Spleen (tissue), 11 donors: ENCODE results near the gene FAM83C. TPM values are rescaled to one million over a fixed set of nuclear protein-coding genes. Genes with fewer than 3 reads are reported as not detected.
"Not testable (repeated sequence)": the region's sequence is repeated elsewhere in the genome, so short reads cannot be mapped to it uniquely, and the experiment has no call there.

ENCODE experiments used
- DNase-seq: peaks from one replicate; pipeline ENCODE4 v3.0.0-alpha.2; 2020
- H3K27ac ChIP-seq, 8 donors: fragments of 200-600 bp; sonication (generic) in 7 of 8; 1 replicate in 4 of 8; 2 replicates in 4 of 8; pipeline versions ENCODE4 v1.5.0 to v1.8.0; 2016 to 2021; ENCODE audit warnings: inconsistent platforms in 4 of 8, mild to moderate bottlenecking in 4 of 8, moderate library complexity in 1 of 8
- H3K27me3 ChIP-seq, 7 donors: fragments of 200-600 bp; sonication (generic) in 6 of 7; replicated peaks in 1 of 7; 1 replicate in 4 of 7; 2 replicates in 3 of 7; pipeline versions ENCODE4 v1.5.0 to v1.8.0; 2016 to 2021; ENCODE audit warnings: inconsistent platforms in 3 of 7, mild to moderate bottlenecking in 1 of 7
- H3K36me3 ChIP-seq, 6 donors: fragments of 200-600 bp; sonication (generic) in 5 of 6; 1 replicate in 4 of 6; 2 replicates in 2 of 6; pipeline versions ENCODE4 v1.5.0 to v1.8.0; 2016 to 2021; ENCODE audit warnings: inconsistent platforms in 2 of 6
- H3K4me1 ChIP-seq, 6 donors: fragments of 200-600 bp; sonication (generic) in 5 of 6; 1 replicate in 3 of 6; 2 replicates in 3 of 6; pipeline versions ENCODE4 v1.5.0 to v1.8.0; 2016 to 2021; ENCODE audit warnings: inconsistent platforms in 3 of 6
- H3K4me3 ChIP-seq, 8 donors: fragments of 200-600 bp; sonication (generic) in 7 of 8; 1 replicate in 4 of 8; 2 replicates in 4 of 8; pipeline versions ENCODE4 v1.5.0 to v1.8.0; 2016 to 2021; ENCODE audit warnings: inconsistent platforms in 4 of 8, mild to moderate bottlenecking in 4 of 8, moderate library complexity in 2 of 8
- H3K9me3 ChIP-seq, 8 donors: fragments of 200-600 bp; sonication (generic) in 7 of 8; 1 replicate in 4 of 8; 2 replicates in 4 of 8; pipeline versions ENCODE4 v1.5.0 to v1.8.0; 2016 to 2021; ENCODE audit warnings: inconsistent platforms in 4 of 8
- CTCF ChIP-seq, 11 experiments: fragments of 200-600 bp in 7 of 11; fragments of 450-650 bp in 4 of 11; sonication (generic) in 4 of 11; IDR thresholded peaks in 8 of 11; conservative IDR thresholded peaks in 3 of 11; 1 replicate in 7 of 11; 2 replicates in 4 of 11; pipeline versions ENCODE4 v1.4.0 to v1.8.0; 2016 to 2021; ENCODE audit warnings: antibody characterized with exemption in 11 of 11, inconsistent platforms in 4 of 11, mild to moderate bottlenecking in 1 of 11
- POLR2A ChIP-seq, 3 donors: fragments of 450-650 bp; IDR thresholded peaks; one replicate each; pipeline ENCODE4 v1.5.1; 2017; ENCODE audit warnings: antibody characterized with exemption in 3 of 3, mild to moderate bottlenecking in 1 of 3
- POLR2AphosphoS5 ChIP-seq, 3 donors: sonication (generic); formaldehyde crosslinking; IDR thresholded peaks; one replicate each; pipeline ENCODE4 v1.5.1; 2017; ENCODE audit warnings: antibody characterized with exemption in 3 of 3
- WGBS, 5 donors: extraction: QIAGEN DNeasy Blood & Tissue Kit in 3 of 5; methylation state at CpG; one replicate each; pipeline versions ENCODE4 v1.1.5 to v1.1.7; 2013 to 2018; 5-methylcytosine and 5-hydroxymethylcytosine counted together
- intact Hi-C: fragments of 100-400 bp; cut with DNase I; formaldehyde crosslinking; loops from one replicate; pipeline ENCODE4 v1.15.0; 2023; ENCODE audit warnings: low total_unique reads
- polyA plus RNA-seq, 3 donors: library from polyadenylated mRNA; stranded (reverse); fragments of 200-250 nt; gene quantifications; one replicate each; pipeline ENCODE4 v1.2.1, GENCODE V29; 2013
- total RNA-seq, 7 donors: library from RNA; depleted of rRNA in 3 of 7; stranded (reverse); fragments of >200 nt in 3 of 7; fragmentation: NEBNext Ultra II Directional in 4 of 7; extraction: Animal tissue kit (Norgen Biotek cat#: 25700) in 4 of 7; gene quantifications; one replicate each; pipeline versions ENCODE4 v1.1.0 to v1.2.1, GENCODE V29; 2016 to 2021
- donor health status: healthy with polysubstance abuse.
- donor health status: DM: no; HTN: no; CAD: no; lungs with moderate emphysema.
- donor health status: DM: no; HTN: no; CAD: no.
- donor health status: Bipolar disorder and iron deficiency.
- donor health status: healthy.
- donor health status: DM: no; HTN: no; CAD: no.
- donor health status: DM: yes; HTN: yes; CAD: no.

FAM83C gene
- total and polyA plus RNA-seq, 10 donors = not detected

GRCh38 chr20:35317416-35318210, 25.4 kb upstream of the FAM83C start:
- H3K4me1 ChIP-seq = no peaks in the 10 kb centered on the region
- no peak for DNase-seq
- peaks cover 0 to 42% (median 3%) of the 10 kb centered on the region in 6 donors for H3K36me3 ChIP-seq
- H3K27ac ChIP-seq = no peak overlapping the region
- TF ChIP-seq POLR2A (IDR thresholded peaks at IDR 0.05) (no peak), POLR2AphosphoS5 (IDR thresholded peaks at IDR 0.05) (no peak)
- no peaks in the 10 kb centered on the region for H3K27me3 ChIP-seq
- H3K9me3 ChIP-seq = no peaks in the 10 kb centered on the region
- 86 to 98% (median 89%) methylated on average over 5 of the region's 5 CpGs for WGBS, 5 donors
- H3K4me3 ChIP-seq = no peak overlapping the region
- intact Hi-C loops = no loop called here

GRCh38 chr20:35316086-35316485, 23.9 kb upstream of the FAM83C start:
- H3K9me3 ChIP-seq = no peaks in the 10 kb centered on the region
- no peak for TF ChIP-seq CTCF (IDR thresholded peaks at IDR 0.05 in 8 of 11, conservative IDR thresholded peaks at IDR 0.05 in 3 of 11)
- no peak for TF ChIP-seq POLR2A (IDR thresholded peaks at IDR 0.05)
- no peak for TF ChIP-seq POLR2AphosphoS5 (IDR thresholded peaks at IDR 0.05)
- H3K36me3 ChIP-seq = peaks cover 0 to 44% (median 5%) of the 10 kb centered on the region in 6 donors
- no peaks in the 10 kb centered on the region for H3K4me1 ChIP-seq
- H3K4me3 ChIP-seq = no peak overlapping the region
- no peak overlapping the region for H3K27ac ChIP-seq
- 90 to 97% (median 93%) methylated on average over 2 of the region's 2 CpGs for WGBS, 5 donors
- intact Hi-C loops = no loop called here
- DNase-seq = no peak
- no peaks in the 10 kb centered on the region for H3K27me3 ChIP-seq

GRCh38 chr20:35315632-35316020, 23.4 kb upstream of the FAM83C start:
- H3K27ac ChIP-seq, H3K9me3 ChIP-seq, intact Hi-C loops, DNase-seq, H3K4me3 ChIP-seq, H3K27me3 ChIP-seq, H3K4me1 ChIP-seq: not testable (repeated sequence)
- H3K36me3 ChIP-seq = peaks cover 0 to 43% (median 5%) of the 10 kb centered on the region in 6 donors
- WGBS, 5 donors = 87 to 96% (median 94%) methylated on average over 7 of the region's 7 CpGs

- WGBS, 5 donors = 64 to 70% (median 64%) methylated on average over 3 of the region's 3 CpGs
- no peak for TF ChIP-seq POLR2AphosphoS5 (IDR thresholded peaks at IDR 0.05)
- no peak for TF ChIP-seq CTCF (IDR thresholded peaks at IDR 0.05 in 8 of 11, conservative IDR thresholded peaks at IDR 0.05 in 3 of 11)
- TF ChIP-seq POLR2A (IDR thresholded peaks at IDR 0.05) = no peak
- no peak for DNase-seq
These were observed 22.8 kb upstream of the FAM83C start for GRCh38 chr20:35314816-35315631.

GRCh38 chr20:35312318-35312717, 20.1 kb upstream of the FAM83C start:
- no peak for DNase-seq
- TF ChIP-seq POLR2AphosphoS5 (IDR thresholded peaks at IDR 0.05) = no peak
- no peak for TF ChIP-seq POLR2A (IDR thresholded peaks at IDR 0.05)
- no peak for TF ChIP-seq CTCF (IDR thresholded peaks at IDR 0.05 in 8 of 11, conservative IDR thresholded peaks at IDR 0.05 in 3 of 11)
- Histone ChIP-seq H3K4me3 (no peak overlapping the region), H3K9me3 (no peaks in the 10 kb centered on the region), H3K36me3 (peaks cover 0 to 69% (median 6%) of the 10 kb centered on the region in 6 donors), H3K27me3 (no peaks in the 10 kb centered on the region), H3K4me1 (peaks cover 0 to under 1% (median 0%) of the 10 kb centered on the region in 6 donors), H3K27ac (no peak overlapping the region)
- intact Hi-C loops = no loop called here
- 32 to 86% (median 51%) methylated on average over 1 of the region's 1 CpG for WGBS, 5 donors

More at GRCh38 chr20:35314816-35315631, 22.8 kb upstream of the FAM83C start:
- H3K4me3 ChIP-seq = no peak overlapping the region
- no peaks in the 10 kb centered on the region for H3K4me1 ChIP-seq
- H3K36me3 ChIP-seq = peaks cover 0 to 46% (median 5%) of the 10 kb centered on the region in 6 donors
- intact Hi-C loops = no loop called here
- H3K9me3 ChIP-seq = no peaks in the 10 kb centered on the region
- no peak overlapping the region for H3K27ac ChIP-seq
- no peaks in the 10 kb centered on the region for H3K27me3 ChIP-seq
